BLaER1 (cell line): ENCODE data around the gene CACNA2D3.

Source experiments
- H3K27ac ChIP-seq: shearing (Covaris generic); formaldehyde crosslinking; 2 replicates; pipeline ENCODE4 v1.8.1; 2022
- H3K27me3 ChIP-seq: shearing (Covaris generic); formaldehyde crosslinking; 2 replicates; pipeline ENCODE4 v1.8.1; 2022
- H3K36me3 ChIP-seq: shearing (Covaris generic); formaldehyde crosslinking; 2 replicates; pipeline ENCODE4 v1.8.1; 2022
- H3K4me1 ChIP-seq: shearing (Covaris generic); formaldehyde crosslinking; 2 replicates; pipeline ENCODE4 v1.8.1; 2022
- H3K4me2 ChIP-seq: shearing (Covaris generic); formaldehyde crosslinking; 2 replicates; pipeline ENCODE4 v1.8.1; 2022
- H3K4me3 ChIP-seq: shearing (Covaris generic); formaldehyde crosslinking; 2 replicates; pipeline ENCODE4 v1.8.1; 2022
- H3K9ac ChIP-seq: shearing (Covaris generic); formaldehyde crosslinking; 2 replicates; pipeline ENCODE4 v1.8.1; 2022
- H3K9me3 ChIP-seq: shearing (Covaris generic); formaldehyde crosslinking; 2 replicates; pipeline ENCODE4 v1.8.1; 2022
- H4K20me1 ChIP-seq: shearing (Covaris generic); formaldehyde crosslinking; 2 replicates; pipeline ENCODE4 v1.8.1; 2022
- Cebpa-rat ChIP-seq: shearing (Covaris generic); IDR thresholded peaks from 2 replicates; pipeline ENCODE4 v1.8.1; 2022

CACNA2D3 gene

GRCh38 chr3:54139630-54140029 lies 17.3 kb downstream of the CACNA2D3 start:
- peaks cover 21% of the 10 kb centered on the region for H3K4me1 ChIP-seq
- no peak overlapping the region for H3K27ac ChIP-seq
- TF ChIP-seq Cebpa-rat: no peak
- no peak overlapping the region for H3K4me3 ChIP-seq
- H3K9me3 ChIP-seq: no peaks in the 10 kb centered on the region
- no peaks in the 10 kb centered on the region for H4K20me1 ChIP-seq
- no peak overlapping the region for H3K4me2 ChIP-seq
- H3K36me3 ChIP-seq: no peaks in the 10 kb centered on the region
- no peaks in the 10 kb centered on the region for H3K27me3 ChIP-seq
- no peak overlapping the region for H3K9ac ChIP-seq

- no peaks in the 10 kb centered on the region for H3K27me3 ChIP-seq
- H3K4me3 ChIP-seq: no peak overlapping the region
- no peaks in the 10 kb centered on the region for H3K9me3 ChIP-seq
- H3K4me1 ChIP-seq: no peaks in the 10 kb centered on the region
- H3K36me3 ChIP-seq: no peaks in the 10 kb centered on the region
- H3K9ac ChIP-seq: no peak overlapping the region
- H3K27ac ChIP-seq: no peak overlapping the region
- no peaks in the 10 kb centered on the region for H4K20me1 ChIP-seq
- TF ChIP-seq Cebpa-rat: no peak
- no peak overlapping the region for H3K4me2 ChIP-seq
Observed at GRCh38 chr3:54144284-54144683, 21.9 kb downstream of the CACNA2D3 start.

- Histone ChIP-seq H3K27me3 (no peaks in the 10 kb centered on the region), H4K20me1 (no peaks in the 10 kb centered on the region), H3K36me3 (no peaks in the 10 kb centered on the region), H3K4me1 (no peaks in the 10 kb centered on the region), H3K9me3 (no peaks in the 10 kb centered on the region), H3K27ac (no peak overlapping the region), H3K4me3 (no peak overlapping the region), H3K9ac (no peak overlapping the region), H3K4me2 (no peak overlapping the region)
- TF ChIP-seq Cebpa-rat: no peak
Observed at GRCh38 chr3:54146506-54147239, 24.3 kb downstream of the CACNA2D3 start.

DNA sequence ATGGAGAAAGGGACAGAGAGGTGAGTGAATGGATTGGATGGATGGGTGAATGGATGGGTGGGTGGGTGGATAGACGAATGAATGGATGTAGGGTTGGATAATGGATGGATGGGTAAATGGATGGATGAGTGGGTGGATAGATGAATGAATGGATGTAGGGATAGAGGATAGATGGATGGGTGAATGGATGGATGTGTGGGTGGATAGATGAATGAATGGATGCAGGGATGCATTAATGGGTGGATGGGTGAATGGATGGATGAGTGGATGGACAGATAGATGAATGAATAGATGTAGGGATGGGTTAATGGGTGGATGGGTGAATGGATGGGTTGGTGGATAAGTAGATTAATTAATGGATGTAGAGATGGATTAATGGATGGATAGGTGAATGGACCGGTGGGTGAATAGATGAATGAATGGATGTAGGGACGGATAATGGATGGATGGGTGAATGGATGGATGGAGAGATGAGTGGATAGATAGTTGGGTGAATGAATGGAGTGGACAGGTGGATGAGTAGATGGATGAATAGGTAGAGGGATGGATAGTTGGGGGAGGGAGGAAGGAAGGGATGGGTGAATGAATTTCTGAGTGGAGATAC lies 28.6 kb downstream of the CACNA2D3 start:
- Histone ChIP-seq H3K4me1 (no peaks in the 10 kb centered on the region), H3K27ac (no peak overlapping the region), H3K36me3 (no peaks in the 10 kb centered on the region), H3K9ac (no peak overlapping the region), H3K9me3 (no peaks in the 10 kb centered on the region), H3K27me3 (no peaks in the 10 kb centered on the region), H4K20me1 (no peaks in the 10 kb centered on the region), H3K4me3 (no peak overlapping the region), H3K4me2 (no peak overlapping the region)
- TF ChIP-seq Cebpa-rat: no peak

DNA sequence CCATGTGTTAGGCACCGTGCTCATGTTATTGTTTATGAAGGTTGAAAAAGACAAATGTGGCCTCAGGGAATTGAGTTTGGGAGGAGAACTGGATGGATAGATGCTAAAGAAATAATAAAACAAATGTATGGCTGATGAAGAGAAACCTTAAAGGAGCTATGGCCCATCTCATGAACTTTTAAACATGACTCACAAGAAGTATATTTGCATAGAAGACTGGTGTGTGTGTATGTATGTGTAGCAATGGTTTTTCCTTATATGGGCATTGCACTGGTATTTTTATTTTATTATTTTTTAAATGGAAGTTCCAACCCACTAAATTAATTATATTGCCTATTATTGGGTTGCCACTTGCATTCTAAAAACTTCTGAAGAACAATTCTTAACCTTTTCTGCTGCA lies 31.1 kb downstream of the CACNA2D3 start:
- no peaks in the 10 kb centered on the region for H3K27me3 ChIP-seq
- H3K27ac ChIP-seq: no peak overlapping the region
- no peaks in the 10 kb centered on the region for H3K9me3 ChIP-seq
- no peak overlapping the region for H3K4me3 ChIP-seq
- H3K9ac ChIP-seq: no peak overlapping the region
- no peak overlapping the region for H3K4me2 ChIP-seq
- no peaks in the 10 kb centered on the region for H3K36me3 ChIP-seq
- TF ChIP-seq Cebpa-rat: no peak
- no peaks in the 10 kb centered on the region for H4K20me1 ChIP-seq
- no peaks in the 10 kb centered on the region for H3K4me1 ChIP-seq

DNA sequence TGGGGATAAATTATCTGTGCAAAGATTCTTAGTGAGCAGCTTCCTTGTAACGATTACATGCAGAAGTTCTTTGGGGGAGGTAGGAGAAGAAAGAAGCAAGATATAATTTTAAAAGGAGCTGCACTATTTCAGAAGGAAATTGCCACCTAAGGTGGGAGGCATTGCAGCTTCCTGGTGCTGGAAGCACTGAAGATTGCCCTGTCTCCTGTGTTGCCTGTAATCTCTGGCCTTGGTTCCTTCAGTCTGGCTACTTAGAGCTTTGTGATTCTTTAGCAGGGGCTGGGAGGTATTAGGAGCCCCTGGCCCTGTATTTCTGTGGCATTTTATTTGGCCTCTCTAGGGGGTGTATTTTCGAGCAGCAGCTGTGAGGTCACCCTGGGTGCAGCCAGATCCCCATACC lies 35.5 kb downstream of the CACNA2D3 start:
- H3K9ac ChIP-seq: no peak overlapping the region
- no peak overlapping the region for H3K4me2 ChIP-seq
- H3K9me3 ChIP-seq: no peaks in the 10 kb centered on the region
- H3K27me3 ChIP-seq: no peaks in the 10 kb centered on the region
- TF ChIP-seq Cebpa-rat: no peak
- no peaks in the 10 kb centered on the region for H3K36me3 ChIP-seq
- H3K4me1 ChIP-seq: no peaks in the 10 kb centered on the region
- no peak overlapping the region for H3K27ac ChIP-seq
- no peaks in the 10 kb centered on the region for H4K20me1 ChIP-seq
- H3K4me3 ChIP-seq: no peak overlapping the region

DNA sequence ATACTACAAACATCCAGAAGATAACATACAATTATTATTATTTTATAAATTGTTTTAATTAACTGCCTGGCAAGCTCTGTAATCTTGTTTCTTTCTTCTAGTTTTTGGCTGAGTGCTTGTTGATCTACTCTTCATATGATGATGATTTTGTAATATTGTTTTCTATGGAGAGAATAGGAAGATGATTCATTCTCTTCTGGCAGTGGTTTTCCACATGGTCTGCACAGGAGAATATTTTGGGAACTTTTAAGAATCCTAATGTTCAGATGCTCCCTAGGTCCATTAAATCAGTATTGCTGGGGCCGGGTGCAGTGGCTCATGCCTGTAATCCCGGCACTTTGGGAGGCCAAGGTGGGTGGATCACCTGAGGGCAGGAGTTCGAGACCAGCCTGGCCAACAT lies 37.6 kb downstream of the CACNA2D3 start:
- Histone ChIP-seq H3K4me1 (no peaks in the 10 kb centered on the region), H3K4me2 (no peak overlapping the region), H3K27ac (no peak overlapping the region), H3K4me3 (no peak overlapping the region), H3K36me3 (no peaks in the 10 kb centered on the region), H3K9ac (no peak overlapping the region), H4K20me1 (no peaks in the 10 kb centered on the region), H3K27me3 (no peaks in the 10 kb centered on the region), H3K9me3 (no peaks in the 10 kb centered on the region)
- TF ChIP-seq Cebpa-rat: no peak

- no peaks in the 10 kb centered on the region for H3K9me3 ChIP-seq
- no peak overlapping the region for H3K4me3 ChIP-seq
- H3K36me3 ChIP-seq: no peaks in the 10 kb centered on the region
- no peaks in the 10 kb centered on the region for H3K4me1 ChIP-seq
- H3K4me2 ChIP-seq: no peak overlapping the region
- TF ChIP-seq Cebpa-rat: no peak
- no peaks in the 10 kb centered on the region for H4K20me1 ChIP-seq
- no peaks in the 10 kb centered on the region for H3K27me3 ChIP-seq
- no peak overlapping the region for H3K9ac ChIP-seq
- H3K27ac ChIP-seq: no peak overlapping the region
Observed at GRCh38 chr3:54163441-54163840, 41.1 kb downstream of the CACNA2D3 start.

DNA sequence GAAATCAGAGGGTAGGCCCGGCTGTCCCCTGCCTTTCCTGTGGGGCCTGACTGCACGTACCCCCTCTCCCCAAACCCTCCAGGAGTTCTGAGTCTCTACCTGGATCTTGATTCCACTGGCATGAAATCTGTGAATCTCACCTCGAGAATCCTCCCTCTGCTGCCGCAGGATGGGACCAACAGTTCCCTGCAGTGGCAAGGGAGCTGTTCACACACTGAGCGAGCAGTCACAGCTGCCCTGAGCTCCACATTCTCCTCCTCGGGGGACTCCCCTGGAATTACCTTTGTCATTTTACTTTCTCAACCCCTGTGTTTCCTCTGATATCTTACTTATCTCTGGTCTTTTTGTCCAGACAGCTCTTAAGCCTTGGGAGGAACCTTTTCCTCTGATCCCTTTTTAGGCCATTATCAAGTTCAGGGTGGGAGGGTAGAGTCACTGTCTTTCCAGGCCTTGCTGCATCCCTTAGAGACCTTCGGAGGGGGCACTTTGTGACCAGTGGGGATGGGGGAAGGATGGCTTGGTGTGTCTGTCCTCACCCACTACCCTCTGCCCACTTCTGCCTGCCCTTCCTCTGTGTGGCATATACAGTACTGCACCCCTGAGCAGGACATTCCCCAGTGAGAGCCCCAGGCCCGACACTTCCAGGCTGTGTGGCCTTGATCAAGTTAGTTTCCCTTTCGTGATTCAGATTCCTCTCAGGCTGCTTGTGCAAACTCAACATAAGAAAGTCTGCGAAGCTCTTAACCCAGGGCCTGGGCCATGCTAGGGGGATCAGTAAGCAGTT lies 42.0 kb downstream of the CACNA2D3 start:
- Histone ChIP-seq H3K9ac (no peak overlapping the region), H3K4me1 (no peaks in the 10 kb centered on the region), H3K4me3 (no peak overlapping the region), H3K36me3 (no peaks in the 10 kb centered on the region), H3K27ac (no peak overlapping the region), H3K4me2 (no peak overlapping the region), H3K27me3 (no peaks in the 10 kb centered on the region), H4K20me1 (no peaks in the 10 kb centered on the region), H3K9me3 (no peaks in the 10 kb centered on the region)
- TF ChIP-seq Cebpa-rat: no peak

DNA sequence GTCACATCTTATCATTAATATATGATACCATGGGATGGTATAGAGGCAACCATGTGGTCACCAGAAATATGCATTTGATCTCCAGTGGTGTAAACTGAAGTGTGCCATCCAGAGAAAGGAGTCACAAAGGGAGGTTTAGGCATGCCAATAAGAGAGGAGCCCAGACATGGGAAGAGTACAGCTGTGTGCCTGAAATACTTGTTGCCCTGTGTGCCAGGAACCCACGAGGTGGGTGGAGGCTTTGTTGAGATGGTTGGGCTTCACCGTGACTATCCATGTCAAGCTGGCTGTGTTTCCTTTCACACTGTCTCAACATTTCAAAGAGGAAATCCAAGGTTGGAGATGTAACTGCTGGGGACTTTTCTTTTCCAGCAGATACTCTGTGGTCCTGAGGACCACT lies 43.5 kb downstream of the CACNA2D3 start:
- no peak overlapping the region for H3K4me2 ChIP-seq
- no peaks in the 10 kb centered on the region for H3K9me3 ChIP-seq
- H3K36me3 ChIP-seq: no peaks in the 10 kb centered on the region
- H4K20me1 ChIP-seq: no peaks in the 10 kb centered on the region
- no peaks in the 10 kb centered on the region for H3K4me1 ChIP-seq
- TF ChIP-seq Cebpa-rat: no peak
- no peaks in the 10 kb centered on the region for H3K27me3 ChIP-seq
- H3K9ac ChIP-seq: no peak overlapping the region
- H3K4me3 ChIP-seq: no peak overlapping the region
- H3K27ac ChIP-seq: no peak overlapping the region
